Renal cortex interstitium (tissue), 11 donors: Measurements from ENCODE around the gene ELMO2. TPM values are rescaled to one million over a fixed set of nuclear protein-coding genes. Genes with fewer than 3 reads are reported as not detected.
"Not testable (repeated sequence)": the region's sequence is repeated elsewhere in the genome, so short reads cannot be mapped to it uniquely, and the experiment has no call there.

Experiments used
- DNase-seq, 11 donors: peaks; one replicate each; pipeline ENCODE4 v3.0.0-alpha.2; 2013; ENCODE audit warnings: low read depth in 9 of 11, low spot score in 4 of 11; ENCODE audit errors: extremely low read depth in 1 of 11
- polyA plus RNA-seq, 3 donors: library from polyadenylated mRNA; unstranded; fragments of 120-200 nt; gene quantifications; one replicate each; pipeline ENCODE4 v1.2.1, GENCODE V29; 2013; ENCODE audit not compliant: insufficient read length in 3 of 3

ELMO2 gene
- polyA plus RNA-seq, 3 donors, result 60.7 to 68.7 (median 64.0) TPM

GRCh38 chr20:46415773-46416172, 9.4 kb upstream of the ELMO2 start:
- no peak for DNase-seq

DNA sequence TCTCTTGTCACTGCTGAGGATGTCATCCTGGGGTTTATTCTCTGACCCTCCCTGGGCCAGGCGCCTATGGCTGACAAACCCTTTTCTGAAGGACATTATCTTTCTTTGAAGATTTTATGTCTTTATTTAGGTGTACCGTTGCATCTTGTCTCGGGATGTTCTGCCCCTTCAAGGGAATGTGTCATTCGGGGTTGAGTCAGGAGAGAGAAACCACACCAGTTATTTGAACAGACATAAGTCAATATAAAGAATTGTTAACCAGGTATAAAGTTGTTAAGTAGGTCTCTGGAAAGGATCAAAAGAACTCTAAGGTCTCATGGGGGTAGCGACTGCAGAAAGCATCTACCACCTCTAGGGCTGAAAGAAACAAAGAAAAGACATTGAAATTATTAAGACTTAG, 8.2 kb upstream of the ELMO2 start:
- DNase-seq, result no peak

- DNase-seq, result no peak
Observed at GRCh38 chr20:46411637-46412036, 5.2 kb upstream of the ELMO2 start.

- DNase-seq, result no peak
Observed at GRCh38 chr20:46408281-46408731, 1.9 kb upstream of the ELMO2 start.

- DNase-seq, result no peak
Observed at GRCh38 chr20:46407671-46407996, 1.2 kb upstream of the ELMO2 start.

- no peak for DNase-seq
Observed at GRCh38 chr20:46406986-46407670, 713 bp upstream of the ELMO2 start.

DNA sequence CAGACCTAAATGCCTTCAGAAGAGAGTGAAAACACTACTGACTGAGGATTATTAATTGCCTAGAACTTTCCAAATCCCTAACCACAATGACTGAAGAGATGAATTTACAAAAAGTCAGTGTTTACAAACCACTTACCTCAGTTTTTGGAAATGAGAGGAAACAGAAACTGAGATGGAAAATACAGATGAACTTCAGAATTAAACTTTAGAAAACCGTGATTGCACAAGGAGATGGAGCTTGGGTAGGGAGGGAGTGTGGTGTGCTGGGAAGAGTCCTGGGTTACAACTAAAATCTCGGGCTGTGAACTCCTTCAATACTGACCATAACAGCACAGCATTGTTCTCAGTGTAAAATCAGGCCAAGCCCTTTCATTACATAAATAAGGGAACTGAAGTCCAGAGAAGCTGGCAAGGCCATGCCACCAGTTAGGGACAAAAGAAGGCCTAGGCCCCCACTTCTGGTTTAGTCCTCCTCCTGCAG, 4.0 kb downstream of the ELMO2 start:
- no peak for DNase-seq

DNA sequence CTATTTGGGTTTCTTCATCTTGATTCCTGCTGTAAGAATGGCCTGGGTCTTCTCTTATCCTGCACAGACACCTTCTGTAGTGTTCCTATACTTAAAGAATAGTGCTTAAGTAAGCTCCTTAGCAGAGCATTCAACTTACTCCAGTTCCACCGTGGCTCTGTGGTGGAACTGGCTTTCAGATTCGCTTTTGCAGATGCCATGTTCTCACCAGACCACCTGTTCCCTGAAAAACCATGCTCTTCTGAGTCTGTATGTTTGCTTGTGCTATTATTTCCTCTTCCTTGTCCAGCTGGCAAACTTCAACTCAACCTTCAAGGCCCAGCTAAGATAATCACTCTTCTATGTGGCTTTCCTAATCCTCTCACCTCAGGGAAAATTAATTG, 4.9 kb downstream of the ELMO2 start:
- DNase-seq, result no peak

DNA sequence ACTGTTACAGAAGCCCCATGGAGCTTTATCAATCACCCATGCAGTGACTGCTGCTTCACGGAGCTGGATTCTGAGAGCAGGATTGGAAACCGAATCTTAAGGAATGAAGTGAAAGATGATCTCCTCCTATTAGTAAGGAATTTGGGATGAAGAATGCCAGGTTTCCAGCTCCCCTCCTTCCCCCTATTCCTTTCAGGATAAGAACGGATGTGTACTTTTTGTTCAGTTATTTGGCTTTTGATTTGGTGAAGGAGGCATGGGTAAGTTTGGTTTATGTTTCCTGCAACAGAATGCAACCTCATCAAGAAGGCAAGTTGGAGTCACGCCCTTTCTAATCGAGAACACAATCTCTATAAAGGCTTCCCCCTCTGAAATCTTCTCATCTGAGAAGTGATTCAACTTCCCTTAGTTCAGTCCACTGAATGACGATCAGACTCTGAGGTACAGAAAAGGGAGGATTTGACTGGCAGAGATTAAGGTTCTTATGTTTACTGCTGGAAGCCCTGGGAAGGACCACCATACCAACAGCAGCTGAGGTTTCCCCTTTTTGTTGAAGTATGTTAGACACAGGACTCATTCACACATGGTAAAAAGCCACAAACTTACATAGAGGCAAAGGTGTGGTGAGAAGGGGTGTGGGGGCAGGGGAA, 5.5 kb downstream of the ELMO2 start:
- DNase-seq, result no peak

DNA sequence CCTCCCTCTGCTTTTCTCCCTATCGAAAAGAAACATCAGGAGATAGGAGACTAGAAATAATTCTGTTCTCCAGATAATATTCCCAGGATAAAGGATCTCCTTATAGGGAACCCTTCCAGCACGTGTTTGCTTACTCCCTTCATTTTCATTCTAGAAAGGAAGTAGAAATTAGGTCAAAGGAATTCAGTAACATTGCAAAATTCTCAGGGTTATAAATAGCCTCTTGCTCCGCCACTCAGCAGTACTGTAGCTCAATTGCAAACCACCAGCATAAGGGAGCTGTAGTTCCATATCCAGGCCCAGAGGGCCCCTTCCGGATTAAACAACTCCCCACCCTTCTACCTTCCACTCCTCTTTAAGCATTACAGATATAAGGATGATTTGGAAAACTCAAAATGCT, 6.2 kb downstream of the ELMO2 start:
- DNase-seq, result no peak

GRCh38 chr20:46399401-46399800, 7.0 kb downstream of the ELMO2 start:
- no peak for DNase-seq

GRCh38 chr20:46398963-46399362, 7.5 kb downstream of the ELMO2 start:
- DNase-seq, result no peak

DNA sequence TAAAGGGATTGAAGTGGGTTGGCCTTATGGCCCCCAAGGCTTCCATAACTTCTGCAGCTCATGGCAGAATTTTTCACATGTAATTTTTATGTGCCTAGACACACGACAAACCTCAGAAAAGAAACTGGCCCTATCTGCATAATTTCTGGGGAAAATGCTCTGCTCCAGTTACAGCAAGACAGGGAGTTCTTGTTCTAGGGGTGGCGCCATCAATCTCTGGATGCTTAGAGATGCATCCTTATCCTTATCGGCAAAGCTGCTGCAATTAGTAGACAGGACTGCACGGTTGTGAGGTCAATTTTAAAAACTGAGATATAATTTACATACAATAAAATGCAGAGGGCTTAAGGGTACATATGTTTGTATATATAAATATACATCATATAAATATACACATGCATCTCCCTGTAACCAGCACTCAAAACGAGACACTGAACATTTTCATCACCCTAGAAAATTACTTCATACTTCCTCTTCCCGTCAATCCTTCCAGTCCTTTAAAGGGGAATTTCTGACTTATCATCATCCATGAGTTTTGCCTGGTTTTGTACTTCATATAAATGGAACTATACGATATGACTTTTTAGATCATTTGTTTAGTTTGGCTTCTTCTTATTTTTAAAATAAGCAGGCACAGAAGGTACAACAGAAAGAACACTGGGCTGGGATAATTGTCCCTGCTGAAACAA, 10.2 kb downstream of the ELMO2 start:
- DNase-seq, result no peak

DNA sequence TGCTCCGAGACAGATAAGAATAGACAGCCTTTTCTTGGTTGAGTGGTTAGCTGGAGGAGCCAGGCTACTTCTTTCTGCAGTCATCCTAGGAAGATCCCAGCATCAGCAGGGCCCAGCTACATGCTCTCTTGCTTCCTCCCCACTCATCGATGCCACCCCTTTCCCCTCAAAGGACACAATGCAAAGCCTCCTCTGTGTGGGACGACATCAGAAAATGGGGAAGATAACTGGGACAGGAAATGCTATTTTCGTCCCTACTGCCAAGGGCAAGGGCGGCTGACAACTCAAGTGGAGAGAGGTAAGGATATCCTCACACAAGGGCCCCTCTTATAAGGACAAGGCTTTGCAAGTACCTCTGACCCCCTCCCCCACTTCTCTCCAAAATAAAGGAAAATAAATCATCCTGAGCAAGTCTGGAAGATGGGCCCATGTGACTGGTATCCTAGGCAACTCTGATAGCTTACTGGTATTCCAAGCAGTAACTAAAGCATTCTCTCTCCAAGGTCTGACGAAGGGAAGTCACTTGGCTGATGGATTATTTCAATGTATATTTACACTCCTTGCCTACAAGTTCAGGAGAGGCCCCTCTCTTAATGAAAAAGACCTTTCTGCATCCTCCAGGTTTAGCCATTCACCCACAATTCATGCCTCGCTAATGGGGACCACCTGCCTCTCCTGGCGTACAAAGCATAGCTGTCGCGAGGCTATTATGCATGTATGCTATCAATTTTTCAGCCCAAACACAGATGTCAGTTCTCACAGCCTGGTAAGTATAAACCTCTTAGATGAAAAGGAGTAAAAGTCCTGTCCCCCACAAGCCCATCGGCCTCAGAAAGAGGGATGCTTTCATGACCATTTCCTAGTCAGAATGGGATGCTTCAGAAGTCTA, 11.3 kb downstream of the ELMO2 start:
- DNase-seq, result no peak

GRCh38 chr20:46393967-46394366, 12.4 kb downstream of the ELMO2 start:
- DNase-seq, result no peak

DNA sequence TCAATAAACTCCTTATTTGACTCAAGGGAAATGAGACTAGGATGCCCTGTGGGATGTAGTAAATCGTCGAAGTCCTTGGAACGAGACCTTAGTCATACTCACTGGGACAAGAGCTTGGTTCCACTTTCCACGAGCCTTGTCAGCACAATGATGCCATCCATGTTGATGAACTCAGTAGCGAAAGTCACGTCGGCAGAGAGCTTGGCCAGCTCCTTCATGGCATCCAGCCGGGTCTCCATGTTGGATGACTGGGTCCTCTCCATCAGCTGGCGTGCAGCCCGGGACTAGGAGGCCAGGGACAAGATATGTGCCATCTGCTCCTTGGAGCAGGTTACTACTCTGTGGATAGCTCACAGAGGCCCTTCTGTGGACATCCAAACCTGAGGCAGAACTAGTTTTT, 17.5 kb downstream of the ELMO2 start:
- no peak for DNase-seq

- no peak for DNase-seq
Observed at GRCh38 chr20:46388201-46388836, 18.1 kb downstream of the ELMO2 start.

DNA sequence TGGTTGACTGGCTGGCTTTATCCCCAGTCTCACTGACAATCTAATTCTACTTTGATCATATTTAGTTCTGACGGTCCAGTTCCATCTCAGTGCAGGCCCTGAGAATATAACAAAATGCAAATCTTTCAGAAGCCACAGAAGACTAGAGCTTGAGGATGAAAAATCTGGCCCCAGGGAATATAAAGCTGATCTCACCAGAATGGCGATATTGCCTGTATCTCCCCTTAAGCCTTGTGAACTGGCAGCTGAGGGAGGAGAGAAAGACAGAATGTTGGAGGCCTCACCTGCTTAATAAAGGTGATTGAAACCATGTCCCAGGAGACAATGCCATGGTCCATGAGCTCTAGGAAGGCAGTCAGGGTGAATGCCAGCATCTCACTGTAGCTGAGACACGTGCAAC, 19.4 kb downstream of the ELMO2 start:
- not testable (repeated sequence) for DNase-seq

GRCh38 chr20:46378412-46379009, 27.9 kb downstream of the ELMO2 start:
- no peak for DNase-seq
